EL (cell line): ENCODE measurements around the gene PNMA8B.
A peak's percentile ranks its signal among the peaks of the same experiment; 100 is the strongest.
"Not testable (repeated sequence)": the region's sequence is repeated elsewhere in the genome, so short reads cannot be mapped to it uniquely, and the experiment has no call there.

Experiments
- DNase-seq: peaks from one replicate; pipeline ENCODE4 v3.0.0-alpha.2; 2016

The PNMA8B gene

DNA sequence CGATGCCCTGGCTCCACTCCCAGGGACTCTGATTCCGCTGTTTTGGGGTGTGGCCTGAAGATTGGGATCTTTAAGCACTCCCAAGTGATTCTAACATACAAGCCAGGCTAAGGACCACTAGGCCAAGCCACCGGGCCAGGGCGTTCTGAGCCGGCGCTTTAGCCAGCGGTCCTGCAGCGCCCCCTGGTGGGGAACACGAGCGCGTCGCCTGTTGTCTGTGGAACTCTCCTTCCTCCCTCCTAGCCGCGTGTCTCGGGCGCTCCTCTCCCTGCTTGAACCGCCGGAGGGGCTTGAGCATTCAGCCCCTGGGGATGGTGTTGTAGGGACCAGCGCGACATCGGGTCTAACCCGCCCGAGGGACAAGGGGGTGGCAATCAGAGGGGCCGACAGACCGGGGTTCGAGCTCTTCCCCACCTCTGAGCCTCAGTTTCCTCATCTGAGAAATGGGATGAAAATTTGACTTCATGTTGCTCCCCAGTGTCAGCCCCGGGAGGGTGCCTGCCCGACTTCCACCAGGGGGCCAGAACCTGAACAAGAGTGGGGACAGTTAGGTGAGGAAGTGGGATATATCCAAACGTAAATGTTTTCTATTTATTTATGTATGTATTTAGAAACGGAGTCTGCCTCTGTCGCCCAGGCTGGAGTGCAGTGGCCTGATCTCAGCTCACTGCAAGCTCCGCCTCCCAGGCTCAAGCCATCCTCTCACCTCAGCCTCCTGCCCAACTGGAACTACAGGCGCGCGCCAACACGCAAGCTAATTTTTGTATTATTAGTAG, 18.0 kb upstream of the PNMA8B start:
- DNase-seq, result peak; percentile 75

DNA sequence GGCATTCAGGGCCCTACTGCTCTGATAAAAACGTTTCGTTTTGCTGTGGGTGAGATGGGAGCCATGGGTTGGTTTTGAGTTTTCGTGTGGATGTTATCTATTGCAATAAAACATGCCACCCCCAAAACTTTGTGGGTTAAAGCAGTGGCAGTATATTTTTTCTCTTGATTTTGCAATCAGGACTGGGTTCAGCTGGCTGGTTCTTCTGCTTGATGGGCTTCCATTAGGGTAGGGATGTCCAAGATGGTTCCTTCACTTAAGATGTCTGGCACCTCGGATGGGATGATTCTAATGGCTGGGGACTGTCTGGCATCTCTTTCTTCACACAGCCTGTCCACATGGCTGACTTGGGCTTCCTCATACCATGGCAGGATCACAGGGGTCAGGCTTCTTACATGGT, 15.6 kb upstream of the PNMA8B start:
- no peak for DNase-seq

GRCh38 chr19:46508206-46508605, 12.5 kb upstream of the PNMA8B start:
- DNase-seq, result no peak

- DNase-seq, result no peak
Measured at GRCh38 chr19:46503848-46504453, 8.3 kb upstream of the PNMA8B start.

DNA sequence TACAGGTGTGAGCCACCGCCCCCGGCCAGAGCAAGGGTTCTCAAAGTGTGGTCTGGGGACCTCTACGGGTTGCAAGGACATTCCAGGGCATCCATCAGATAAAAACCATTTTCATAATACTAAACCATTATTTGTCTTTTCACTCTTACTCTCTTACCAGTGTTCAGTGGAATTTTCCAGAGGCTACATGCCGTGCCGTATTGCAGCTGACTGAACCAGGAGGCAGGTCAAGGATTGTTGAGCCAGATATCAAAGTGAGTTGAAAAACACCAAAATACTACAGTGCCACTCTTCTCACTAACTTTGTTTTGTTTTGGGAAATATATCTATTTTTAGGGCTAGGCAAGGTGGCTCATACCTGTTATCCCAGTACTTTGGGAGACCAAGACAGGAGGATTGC, 7.2 kb upstream of the PNMA8B start:
- no peak for DNase-seq

- DNase-seq, result no peak
Measured at GRCh38 chr19:46499692-46500091, 4.0 kb upstream of the PNMA8B start.

DNA sequence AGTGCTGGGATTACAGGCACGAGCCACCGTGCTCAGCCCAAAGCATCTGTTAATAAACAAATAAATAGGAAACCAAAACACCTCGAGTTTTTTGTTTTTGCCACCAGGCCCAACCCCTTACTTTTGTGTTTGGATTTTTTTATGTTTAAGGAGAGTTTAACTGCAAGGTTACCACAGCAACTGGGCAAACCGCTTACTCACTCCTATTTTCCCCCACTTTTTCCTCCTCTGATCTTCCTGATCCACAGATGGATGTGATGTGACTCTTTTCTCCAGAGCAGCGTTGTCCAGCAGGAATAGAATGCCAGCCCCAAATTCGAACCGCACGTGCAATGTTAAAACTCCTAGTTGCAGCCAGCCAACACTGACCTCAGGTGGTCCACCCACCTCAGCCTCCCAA, 2.1 kb upstream of the PNMA8B start:
- no peak for DNase-seq

DNA sequence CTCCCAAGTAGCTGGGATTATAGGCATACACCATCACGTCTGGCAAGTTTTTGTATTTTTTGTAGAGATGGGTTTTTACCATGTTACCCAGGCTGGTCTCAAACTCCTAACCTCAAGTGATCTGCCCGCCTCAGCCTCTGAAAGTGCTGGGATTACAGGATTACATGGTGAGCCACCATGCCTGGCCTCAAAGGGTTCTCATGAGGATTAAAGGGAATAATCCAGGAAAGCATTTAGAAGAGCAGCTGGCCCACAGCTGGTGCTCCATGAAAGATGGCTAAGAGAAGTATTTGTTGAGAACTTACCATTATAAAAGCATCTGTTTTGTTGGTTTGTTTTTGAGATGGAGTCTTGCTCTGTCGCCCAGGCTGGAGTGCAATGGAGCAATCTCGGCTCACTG, 1.2 kb upstream of the PNMA8B start:
- not testable (repeated sequence) for DNase-seq

GRCh38 chr19:46496304-46496703, 637 bp upstream of the PNMA8B start:
- DNase-seq, result no peak

DNA sequence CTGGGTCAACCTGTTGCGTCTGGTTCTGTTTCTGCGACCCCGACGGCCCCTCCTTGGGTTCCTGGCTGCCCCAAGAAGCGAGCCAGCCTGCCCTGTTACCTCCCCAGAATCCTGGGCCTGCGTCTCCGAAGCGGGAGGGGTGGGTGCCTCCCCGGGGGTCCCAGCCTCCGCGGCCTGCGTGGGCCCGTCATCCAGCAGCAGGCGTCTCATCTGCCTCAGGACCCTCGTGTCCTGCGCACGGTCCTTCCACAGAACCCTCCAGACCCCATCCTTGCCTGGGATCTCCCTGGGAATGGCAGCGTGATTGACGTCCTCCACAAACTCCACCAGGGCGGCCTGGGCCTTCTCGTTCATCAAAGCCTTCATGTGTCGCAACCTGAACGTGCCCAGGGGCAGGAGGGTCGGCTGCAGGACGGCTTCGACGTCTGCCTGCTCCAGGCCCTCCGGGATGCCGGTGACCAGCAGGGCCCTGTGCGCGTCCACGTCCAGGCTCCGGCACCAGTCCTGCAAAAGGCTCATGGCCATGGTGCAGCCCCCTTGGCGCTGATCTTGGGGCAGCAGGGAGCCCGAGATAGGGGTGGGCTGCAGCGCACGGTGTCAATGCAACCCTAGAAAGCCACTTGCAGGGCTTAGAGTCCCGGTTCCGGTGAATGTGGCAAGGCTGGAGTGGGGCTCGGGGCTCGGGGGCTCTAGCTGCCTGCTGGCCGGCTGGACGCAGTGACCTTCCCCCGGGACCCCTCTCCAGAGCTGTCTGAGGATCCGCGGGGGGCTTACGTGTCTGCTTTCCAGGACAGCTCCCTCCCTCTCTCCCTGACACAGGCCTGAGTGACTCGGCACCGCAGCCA, 504 bp downstream of the PNMA8B start:
- no peak for DNase-seq

DNA sequence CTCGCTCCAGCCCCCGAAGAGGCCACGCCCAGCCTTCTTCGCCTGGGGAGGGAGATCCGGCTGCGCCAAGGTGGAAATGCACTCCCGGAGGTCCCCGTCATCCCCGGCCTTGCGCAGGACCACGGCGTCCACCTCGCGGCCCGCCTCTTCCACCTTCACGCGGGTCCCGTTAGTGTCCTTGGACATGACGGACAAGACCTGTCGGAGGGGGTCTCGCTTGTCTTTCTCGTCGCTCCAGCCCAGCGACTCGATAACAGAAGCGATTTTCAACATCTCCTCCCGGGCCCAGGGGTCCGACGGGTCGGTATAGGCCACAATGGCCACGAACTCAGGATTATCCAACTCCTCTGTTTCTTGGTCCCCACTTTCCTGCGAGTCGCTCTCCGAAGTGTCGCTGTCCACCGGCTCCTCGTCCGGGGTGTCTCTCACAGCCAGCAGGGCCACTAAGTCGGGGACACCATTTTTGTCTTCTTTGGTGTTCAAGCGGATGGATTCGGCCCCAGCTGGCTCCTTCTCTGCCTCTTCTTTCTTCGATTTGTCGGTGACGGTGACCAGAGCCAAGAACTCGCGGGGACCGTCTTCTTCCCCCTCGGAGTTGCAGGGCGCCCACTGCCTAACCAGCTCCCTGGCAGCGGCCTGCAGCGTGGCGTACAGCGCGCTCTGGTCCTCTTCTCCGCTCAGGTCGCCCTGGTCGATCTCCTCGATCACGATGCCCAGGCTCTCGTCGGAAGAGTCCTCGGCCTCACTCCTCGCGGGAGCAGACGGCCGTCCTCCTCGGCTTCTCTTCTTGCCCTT, 1.3 kb downstream of the PNMA8B start:
- DNase-seq, result no peak

DNA sequence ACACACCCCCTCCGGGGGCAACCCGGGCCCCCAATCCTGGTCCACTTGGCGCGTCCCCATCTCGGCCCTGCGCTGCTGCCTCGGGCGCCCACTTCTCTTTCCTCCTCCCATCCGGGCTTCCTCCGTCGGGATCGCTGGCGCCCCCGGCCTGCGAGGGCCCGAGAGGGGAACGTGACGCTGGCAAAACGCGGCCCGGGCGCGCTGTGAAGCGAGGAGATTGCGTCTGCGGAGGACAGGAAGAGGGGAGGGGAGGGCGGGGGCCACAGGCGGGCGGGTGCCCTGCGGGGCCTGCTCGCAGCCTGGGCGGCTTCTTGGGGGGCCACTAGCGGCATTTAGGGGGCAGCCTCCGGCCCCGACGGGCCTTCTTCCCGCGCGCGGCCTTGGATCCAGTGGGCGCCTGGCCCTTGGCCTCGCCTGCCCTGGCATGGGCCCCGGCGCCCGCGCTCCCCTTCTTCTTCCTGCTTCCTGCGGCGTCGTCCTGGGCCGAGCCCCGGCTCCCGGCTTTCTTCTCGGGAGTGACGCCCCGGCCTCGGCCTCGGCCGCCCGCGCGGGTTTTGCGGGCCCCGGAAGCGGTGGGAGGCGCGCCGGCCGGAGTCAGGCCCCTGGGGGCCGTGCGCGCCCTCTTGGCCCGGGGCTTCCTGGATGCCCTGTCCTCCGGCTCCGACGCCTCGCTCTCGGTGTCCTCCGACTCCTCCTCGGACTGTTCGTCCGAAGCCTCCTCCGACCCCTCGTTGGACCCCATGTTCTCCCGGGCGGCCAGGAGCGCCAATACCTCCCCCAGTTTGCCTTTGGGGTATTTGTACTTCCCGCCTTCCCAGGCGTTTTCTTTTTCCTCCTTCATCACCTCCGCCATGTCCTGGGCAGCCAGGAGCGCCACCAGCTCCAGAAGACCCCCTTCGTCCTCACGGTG, 2.2 kb downstream of the PNMA8B start:
- no peak for DNase-seq

- no peak for DNase-seq
Measured at GRCh38 chr19:46492841-46493235, 2.8 kb downstream of the PNMA8B start.

DNA sequence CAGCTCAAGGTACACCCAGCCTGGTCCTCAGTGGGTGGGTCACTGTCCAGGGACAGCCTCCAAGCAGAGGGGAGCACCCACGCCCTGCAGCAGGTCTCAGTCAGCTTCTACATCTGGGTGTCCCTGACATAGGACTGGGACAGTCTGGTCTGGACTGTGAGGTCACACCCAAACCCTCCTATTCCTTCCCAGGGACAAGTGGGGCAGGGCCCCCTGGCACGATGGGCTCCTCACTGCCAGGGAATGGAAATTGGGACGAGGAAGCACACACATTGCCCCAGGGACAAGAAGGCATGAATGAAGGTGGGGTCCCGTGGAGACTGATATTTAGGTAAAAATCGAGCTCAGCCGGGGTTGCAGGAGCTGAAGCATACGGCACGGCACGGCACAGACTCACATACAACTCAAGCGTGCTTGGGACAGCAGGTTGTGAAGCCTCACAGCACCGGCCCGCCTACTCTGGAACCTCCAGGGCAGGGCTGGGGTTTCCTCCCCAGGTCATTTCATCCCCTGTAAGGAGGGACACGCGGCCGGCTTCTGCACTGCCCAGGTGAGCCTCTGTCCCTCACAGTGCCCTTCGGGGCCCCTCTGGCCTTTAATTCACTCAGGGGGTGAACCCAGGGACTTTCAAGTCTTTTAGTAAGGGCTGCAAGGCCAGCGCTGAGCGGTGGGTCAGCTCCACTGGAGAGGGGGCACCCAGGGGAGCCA, 3.5 kb downstream of the PNMA8B start:
- no peak for DNase-seq

- no peak for DNase-seq
Measured at GRCh38 chr19:46490774-46491173, 4.9 kb downstream of the PNMA8B start.

GRCh38 chr19:46489445-46490272, 6.0 kb downstream of the PNMA8B start:
- DNase-seq, result peak; percentile 57

DNA sequence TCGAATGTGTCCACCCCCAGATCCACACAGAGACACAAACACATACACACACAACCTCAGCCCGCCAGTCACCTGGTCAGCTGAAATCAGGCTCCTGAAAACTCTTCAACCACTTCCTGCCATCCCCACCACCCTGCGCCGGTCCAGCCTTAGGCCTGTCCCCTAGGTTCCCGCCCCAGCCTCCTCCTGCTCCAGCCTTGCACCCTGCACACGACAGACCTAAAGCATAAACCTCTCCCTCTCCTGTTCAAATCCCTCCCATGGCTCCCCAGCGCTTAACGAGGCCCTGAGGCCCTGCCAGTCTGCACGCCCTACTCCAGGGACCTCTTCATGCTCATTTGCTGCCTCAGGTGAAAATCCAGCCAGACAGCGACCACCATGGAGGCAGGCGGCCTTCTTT, 7.1 kb downstream of the PNMA8B start:
- DNase-seq, result no peak

GRCh38 chr19:46487802-46488445, 7.7 kb downstream of the PNMA8B start:
- DNase-seq, result peak; percentile 71

GRCh38 chr19:46487178-46487801, 8.4 kb downstream of the PNMA8B start:
- DNase-seq, result no peak
